Smooth muscle cell (in vitro differentiated cells): Measurements from ENCODE around the gene DBR1. TPM values are rescaled to one million over a fixed set of nuclear protein-coding genes. Genes with fewer than 3 reads are reported as not detected.

ENCODE experiments used
- DNase-seq: peaks from one replicate; lab custom pipeline; 2025; ENCODE audit not compliant: unreplicated experiment; lab: John Stamatoyannopoulos, UW
- H2AFZ ChIP-seq: fragments of 200-600 bp; sonication (generic); 2 replicates; pipeline ENCODE4 v1.6.0; 2016; ENCODE audit warnings: antibody characterized with exemption, low read depth, mild to moderate bottlenecking
- H3F3A ChIP-seq: fragments of 200-600 bp; sonication (generic); 2 replicates; pipeline ENCODE4 v1.6.0; 2017; ENCODE audit warnings: antibody characterized with exemption, low read depth
- H3K27ac ChIP-seq: fragments of 200-600 bp; sonication (generic); 2 replicates; pipeline ENCODE4 v1.5.1; 2016; ENCODE audit warnings: low read depth, mild to moderate bottlenecking
- H3K27me3 ChIP-seq: fragments of 200-600 bp; sonication (generic); 2 replicates; pipeline ENCODE4 v1.6.1; 2016; ENCODE audit warnings: low read depth, mild to moderate bottlenecking
- H3K36me3 ChIP-seq: fragments of 200-600 bp; sonication (generic); 2 replicates; pipeline ENCODE4 v1.5.1; 2016; ENCODE audit warnings: low read depth
- H3K4me1 ChIP-seq: fragments of 200-600 bp; sonication (generic); 2 replicates; pipeline ENCODE4 v1.5.1; 2016; ENCODE audit warnings: low read depth
- H3K4me2 ChIP-seq: fragments of 200-600 bp; sonication (generic); 2 replicates; pipeline ENCODE4 v1.6.0; 2016; ENCODE audit warnings: mild to moderate bottlenecking
- H3K4me3 ChIP-seq: fragments of 200-600 bp; sonication (generic); 2 replicates; pipeline ENCODE4 v1.5.1; 2016; ENCODE audit warnings: mild to moderate bottlenecking
- H3K79me2 ChIP-seq: fragments of 200-600 bp; sonication (generic); 2 replicates; pipeline ENCODE4 v1.6.0; 2016; ENCODE audit warnings: low read depth, mild to moderate bottlenecking
- H3K9ac ChIP-seq: fragments of 200-600 bp; sonication (generic); 2 replicates; pipeline ENCODE4 v1.6.0; 2016; ENCODE audit warnings: low read depth
- H3K9me3 ChIP-seq: fragments of 200-600 bp; sonication (generic); replicated peaks from 2 replicates; pipeline ENCODE4 v1.5.1; 2016; ENCODE audit warnings: low read depth
- H4K20me1 ChIP-seq: fragments of 200-600 bp; sonication (generic); 2 replicates; pipeline ENCODE4 v1.6.0; 2016; ENCODE audit warnings: low read depth
- WGBS: methylation state at CpG from one replicate; pipeline ENCODE4 v1.1.7; 2016; ENCODE audit warnings: low lambda C conversion rate; 5-methylcytosine and 5-hydroxymethylcytosine counted together
- polyA plus RNA-seq: library from polyadenylated mRNA; unstranded; fragments of >200 nt; fragmentation: Nextera tagmentation; extraction: Ambion mirVana; gene quantifications from 2 replicates; pipeline ENCODE4 v1.2.1, GENCODE V29; 2016
- total RNA-seq: library from RNA; depleted of rRNA; stranded (reverse); fragments of >200 nt; gene quantifications from 2 replicates; pipeline ENCODE4 v1.2.3, GENCODE V29; 2014
- TF ChIP-seq, protein P1 (sequence below): fragments of 200-600 bp; sonication (generic); IDR thresholded peaks from 2 replicates; pipeline ENCODE4 v1.5.1; 2017; ENCODE audit warnings: borderline replicate concordance, mild to moderate bottlenecking, antibody characterized with exemption; ENCODE audit not compliant: insufficient read depth, poor library complexity, severe bottlenecking

DBR1 gene
- total and polyA plus RNA-seq, 2 experiments from 2014 or later = 13.8 to 15.1 TPM

DNA sequence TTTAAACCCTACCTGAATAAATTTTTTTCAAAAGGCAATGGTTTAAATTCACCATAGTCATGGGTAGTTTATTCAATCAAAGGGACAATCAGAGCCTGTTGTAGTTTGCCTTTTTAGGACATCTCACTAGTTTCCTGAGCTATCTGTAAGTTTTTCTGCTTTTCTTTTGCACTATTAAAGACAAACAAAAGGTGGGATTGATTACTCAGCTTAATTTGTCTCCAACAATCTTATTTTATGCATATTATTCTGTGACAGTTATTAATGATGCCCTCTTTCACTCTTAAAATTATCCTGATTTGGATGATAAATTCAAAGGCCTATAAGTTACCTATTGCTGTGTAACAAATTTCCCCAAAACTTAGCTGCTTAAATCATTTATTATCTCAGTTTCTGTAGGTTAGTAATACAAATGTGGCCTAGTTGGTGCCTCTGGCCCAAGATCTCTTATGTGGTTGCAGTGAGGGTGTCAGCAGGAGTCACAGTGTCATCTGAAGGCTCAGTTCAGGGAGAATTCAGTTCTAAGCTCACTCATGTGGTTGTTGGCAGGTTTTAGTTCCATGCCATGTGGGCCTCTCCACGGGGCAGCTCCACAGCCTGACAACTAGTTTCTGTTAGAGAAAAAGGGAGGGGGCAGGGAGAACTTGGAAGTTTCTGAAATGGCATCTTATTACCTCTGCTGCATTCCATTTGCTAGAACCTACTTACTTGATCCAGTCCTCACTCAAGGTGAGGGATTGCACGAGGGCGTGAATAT is 28.4 kb upstream of the DBR1 start:
- H3K4me1 ChIP-seq = peaks cover 2% of the 10 kb centered on the region
- no peaks in the 10 kb centered on the region for H3F3A ChIP-seq
- no peaks in the 10 kb centered on the region for H3K27me3 ChIP-seq
- H3K4me3 ChIP-seq = no peak overlapping the region
- H3K9ac ChIP-seq = no peak overlapping the region
- H3K27ac ChIP-seq = no peak overlapping the region
- H2AFZ ChIP-seq = no peak overlapping the region
- no peaks in the 10 kb centered on the region for H3K36me3 ChIP-seq
- peaks cover 99% of the 10 kb centered on the region for H4K20me1 ChIP-seq
- no peak for DNase-seq
- TF ChIP-seq, protein P1, sequence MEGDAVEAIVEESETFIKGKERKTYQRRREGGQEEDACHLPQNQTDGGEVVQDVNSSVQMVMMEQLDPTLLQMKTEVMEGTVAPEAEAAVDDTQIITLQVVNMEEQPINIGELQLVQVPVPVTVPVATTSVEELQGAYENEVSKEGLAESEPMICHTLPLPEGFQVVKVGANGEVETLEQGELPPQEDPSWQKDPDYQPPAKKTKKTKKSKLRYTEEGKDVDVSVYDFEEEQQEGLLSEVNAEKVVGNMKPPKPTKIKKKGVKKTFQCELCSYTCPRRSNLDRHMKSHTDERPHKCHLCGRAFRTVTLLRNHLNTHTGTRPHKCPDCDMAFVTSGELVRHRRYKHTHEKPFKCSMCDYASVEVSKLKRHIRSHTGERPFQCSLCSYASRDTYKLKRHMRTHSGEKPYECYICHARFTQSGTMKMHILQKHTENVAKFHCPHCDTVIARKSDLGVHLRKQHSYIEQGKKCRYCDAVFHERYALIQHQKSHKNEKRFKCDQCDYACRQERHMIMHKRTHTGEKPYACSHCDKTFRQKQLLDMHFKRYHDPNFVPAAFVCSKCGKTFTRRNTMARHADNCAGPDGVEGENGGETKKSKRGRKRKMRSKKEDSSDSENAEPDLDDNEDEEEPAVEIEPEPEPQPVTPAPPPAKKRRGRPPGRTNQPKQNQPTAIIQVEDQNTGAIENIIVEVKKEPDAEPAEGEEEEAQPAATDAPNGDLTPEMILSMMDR = no peak
- H3K9me3 ChIP-seq = no peaks in the 10 kb centered on the region
- no peak overlapping the region for H3K4me2 ChIP-seq
- peaks cover 95% of the 10 kb centered on the region for H3K79me2 ChIP-seq
- 96% methylated on average over 3 of the region's 3 CpGs for WGBS

DNA sequence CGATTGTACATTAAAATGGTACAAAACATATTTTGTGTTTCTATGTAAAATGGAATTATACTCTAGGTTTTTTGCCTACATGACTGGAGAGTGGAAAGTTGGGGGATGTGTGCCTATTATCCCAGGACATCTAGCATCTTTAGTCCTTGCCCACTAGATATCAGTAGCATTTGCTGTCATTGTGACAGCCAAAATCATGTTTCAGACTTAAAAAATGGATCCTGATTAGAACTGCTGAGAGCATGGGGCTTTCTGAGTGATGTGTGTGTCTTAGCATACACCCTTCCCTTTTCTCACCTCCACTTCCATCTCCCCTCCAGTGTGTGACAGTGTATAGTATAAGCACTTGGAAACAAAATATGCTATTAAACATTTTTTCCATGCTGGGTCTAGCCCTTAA is 25.7 kb upstream of the DBR1 start:
- Histone ChIP-seq H3K9me3 (no peaks in the 10 kb centered on the region), H3K27me3 (no peaks in the 10 kb centered on the region), H3F3A (no peaks in the 10 kb centered on the region), H3K9ac (no peak overlapping the region), H4K20me1 (peaks cover 99% of the 10 kb centered on the region), H3K79me2 (peaks cover 95% of the 10 kb centered on the region), H3K27ac (no peak overlapping the region), H2AFZ (no peak overlapping the region), H3K4me1 (no peaks in the 10 kb centered on the region), H3K4me3 (no peak overlapping the region), H3K4me2 (no peak overlapping the region), H3K36me3 (no peaks in the 10 kb centered on the region)
- 84% methylated on average over 1 of the region's 1 CpG for WGBS
- DNase-seq = no peak
- TF ChIP-seq, protein P1 = no peak

DNA sequence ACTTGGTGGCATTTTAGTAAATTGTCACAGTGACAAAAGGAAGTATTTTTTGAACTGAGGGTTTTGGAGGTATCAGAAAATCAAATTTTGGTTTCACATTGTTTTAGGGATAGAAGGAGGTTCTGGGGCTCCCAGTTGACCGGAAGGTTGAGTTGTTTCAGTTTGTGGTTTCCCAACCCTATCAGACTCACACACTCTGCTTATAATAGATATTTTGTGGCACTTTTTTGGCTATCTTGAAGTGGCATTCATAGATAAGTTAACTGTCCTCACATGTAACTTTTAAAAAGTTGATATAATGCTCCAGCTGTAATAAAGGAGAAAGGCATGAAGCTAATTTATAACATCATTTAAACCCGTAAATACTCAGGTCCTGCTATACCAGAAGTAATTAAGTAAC is 25.1 kb upstream of the DBR1 start:
- H3K9me3 ChIP-seq = no peaks in the 10 kb centered on the region
- no peak overlapping the region for H3K4me3 ChIP-seq
- H3K4me2 ChIP-seq = no peak overlapping the region
- H3K27me3 ChIP-seq = no peaks in the 10 kb centered on the region
- TF ChIP-seq, protein P1 = no peak
- H3K27ac ChIP-seq = no peak overlapping the region
- DNase-seq = no peak
- H4K20me1 ChIP-seq = peaks cover 100% of the 10 kb centered on the region
- 96% methylated on average over 2 of the region's 2 CpGs for WGBS
- H3F3A ChIP-seq = no peaks in the 10 kb centered on the region
- no peaks in the 10 kb centered on the region for H3K4me1 ChIP-seq
- peaks cover 95% of the 10 kb centered on the region for H3K79me2 ChIP-seq
- no peak overlapping the region for H2AFZ ChIP-seq
- no peaks in the 10 kb centered on the region for H3K36me3 ChIP-seq
- H3K9ac ChIP-seq = no peak overlapping the region

DNA sequence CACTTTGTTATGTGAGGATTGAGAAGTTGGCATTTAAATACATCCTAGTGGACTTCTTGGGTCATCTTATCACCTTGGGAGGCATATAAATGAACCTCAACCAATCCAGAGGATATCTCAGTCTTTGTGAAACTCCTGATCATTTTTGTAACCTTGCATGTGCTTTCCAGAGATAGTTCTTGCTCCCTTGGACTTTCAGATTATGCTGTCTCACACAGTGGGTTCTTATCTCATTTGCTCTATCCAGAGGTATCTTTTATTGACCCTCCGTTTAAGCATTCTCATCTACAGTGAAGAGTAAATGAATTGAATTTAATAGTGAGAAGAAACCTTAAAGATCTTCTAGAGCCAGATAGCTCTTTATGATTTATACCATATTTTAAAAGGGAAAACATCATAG is 22.8 kb upstream of the DBR1 start:
- H2AFZ ChIP-seq = no peak overlapping the region
- peaks cover 93% of the 10 kb centered on the region for H3K79me2 ChIP-seq
- no peak for DNase-seq
- H4K20me1 ChIP-seq = peaks cover 98% of the 10 kb centered on the region
- H3K4me3 ChIP-seq = no peak overlapping the region
- no peaks in the 10 kb centered on the region for H3K36me3 ChIP-seq
- H3K9me3 ChIP-seq = no peaks in the 10 kb centered on the region
- no peak overlapping the region for H3K4me2 ChIP-seq
- H3F3A ChIP-seq = no peaks in the 10 kb centered on the region
- H3K4me1 ChIP-seq = no peaks in the 10 kb centered on the region
- no peak overlapping the region for H3K27ac ChIP-seq
- WGBS = 100% methylated on average over 1 of the region's 1 CpG
- no peak overlapping the region for H3K9ac ChIP-seq
- H3K27me3 ChIP-seq = no peaks in the 10 kb centered on the region
- TF ChIP-seq, protein P1 = no peak
